WTC11 (cell line): ENCODE measurements around the gene LCN1.

Experiments used
- CREB1 ChIP-seq: sonication (generic); formaldehyde crosslinking; IDR thresholded peaks from 2 replicates; pipeline ENCODE4 v1.8.0; 2023; ENCODE audit warnings: mild to moderate bottlenecking, missing genetic modification reagents
- SMAD4 ChIP-seq: sonication (generic); formaldehyde crosslinking; IDR thresholded peaks from 2 replicates; pipeline ENCODE4 v1.8.0; 2022; ENCODE audit warnings: mild to moderate bottlenecking, missing genetic modification reagents
- ZNF232 ChIP-seq: sonication (generic); formaldehyde crosslinking; IDR thresholded peaks from 2 replicates; pipeline ENCODE4 v1.8.0; 2022; ENCODE audit warnings: mild to moderate bottlenecking, missing genetic modification reagents
- TF ChIP-seq, protein P1 (sequence below): fragments of 200-600 bp; IDR thresholded peaks from 2 replicates; pipeline ENCODE4 v1.8.0; 2022; ENCODE audit warnings: antibody characterized with exemption
- TF ChIP-seq, protein P2 (sequence below): sonication (generic); formaldehyde crosslinking; conservative IDR thresholded peaks from 2 replicates; pipeline ENCODE4 v1.8.1; 2022; ENCODE audit warnings: mild to moderate bottlenecking, missing genetic modification reagents

DNA sequence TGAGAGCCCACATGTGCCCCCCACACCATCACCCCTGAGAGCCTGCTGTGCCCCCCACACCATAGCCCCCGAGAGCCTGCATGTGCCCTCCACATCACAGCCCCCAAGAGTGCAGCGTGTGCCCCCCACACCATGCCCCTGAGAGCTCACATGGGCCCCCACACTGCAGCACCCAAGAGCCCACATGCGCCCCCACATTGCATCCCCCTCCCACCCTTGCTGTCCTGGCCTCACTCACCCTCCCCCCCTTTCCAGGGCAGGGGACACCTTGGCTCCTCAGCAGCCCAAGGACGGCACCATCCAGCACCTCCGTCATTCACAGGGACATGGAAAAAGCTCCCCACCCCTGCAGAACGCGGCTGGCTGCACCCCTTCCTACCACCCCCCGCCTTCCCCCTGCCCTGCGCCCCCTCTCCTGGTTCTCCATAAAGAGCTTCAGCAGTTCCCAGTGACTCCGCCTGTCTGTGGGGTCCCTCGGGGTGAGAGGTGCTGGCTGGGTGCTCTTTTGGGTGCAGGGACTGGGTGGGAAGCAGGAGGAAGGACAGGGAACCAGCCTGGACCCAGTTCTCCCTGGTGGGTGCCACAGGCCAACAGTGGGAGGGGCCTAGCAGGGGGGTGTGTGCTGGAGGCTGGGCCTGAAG lies 5.0 kb downstream of the LCN1 start:
- TF ChIP-seq, protein P1, sequence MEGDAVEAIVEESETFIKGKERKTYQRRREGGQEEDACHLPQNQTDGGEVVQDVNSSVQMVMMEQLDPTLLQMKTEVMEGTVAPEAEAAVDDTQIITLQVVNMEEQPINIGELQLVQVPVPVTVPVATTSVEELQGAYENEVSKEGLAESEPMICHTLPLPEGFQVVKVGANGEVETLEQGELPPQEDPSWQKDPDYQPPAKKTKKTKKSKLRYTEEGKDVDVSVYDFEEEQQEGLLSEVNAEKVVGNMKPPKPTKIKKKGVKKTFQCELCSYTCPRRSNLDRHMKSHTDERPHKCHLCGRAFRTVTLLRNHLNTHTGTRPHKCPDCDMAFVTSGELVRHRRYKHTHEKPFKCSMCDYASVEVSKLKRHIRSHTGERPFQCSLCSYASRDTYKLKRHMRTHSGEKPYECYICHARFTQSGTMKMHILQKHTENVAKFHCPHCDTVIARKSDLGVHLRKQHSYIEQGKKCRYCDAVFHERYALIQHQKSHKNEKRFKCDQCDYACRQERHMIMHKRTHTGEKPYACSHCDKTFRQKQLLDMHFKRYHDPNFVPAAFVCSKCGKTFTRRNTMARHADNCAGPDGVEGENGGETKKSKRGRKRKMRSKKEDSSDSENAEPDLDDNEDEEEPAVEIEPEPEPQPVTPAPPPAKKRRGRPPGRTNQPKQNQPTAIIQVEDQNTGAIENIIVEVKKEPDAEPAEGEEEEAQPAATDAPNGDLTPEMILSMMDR, result no peak
- no peak for TF ChIP-seq ZNF232
- TF ChIP-seq SMAD4 (CRISPR knock-in tag), result no peak
- TF ChIP-seq CREB1 (CRISPR knock-in tag), result no peak
- TF ChIP-seq, protein P2, sequence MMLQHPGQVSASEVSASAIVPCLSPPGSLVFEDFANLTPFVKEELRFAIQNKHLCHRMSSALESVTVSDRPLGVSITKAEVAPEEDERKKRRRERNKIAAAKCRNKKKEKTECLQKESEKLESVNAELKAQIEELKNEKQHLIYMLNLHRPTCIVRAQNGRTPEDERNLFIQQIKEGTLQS (CRISPR knock-in tag), result no peak
